ENCODE measurements around the gene SPTBN1.

GRCh38 chr2:54550547-54550946 is 94.4 kb downstream of the SPTBN1 start:
- TF ChIP-seq SUZ12 (IDR thresholded peaks at IDR 0.05; ENCODE audit: extremely low read depth, insufficient read depth, insufficient read length) (no peak), YY1 (IDR thresholded peaks at IDR 0.05; ENCODE audit: insufficient read depth, insufficient read length) (no peak)
